Lower lobe of right lung (tissue), 2 donors: ENCODE measurements around the gene FZR1. TPM values are rescaled to one million over a fixed set of nuclear protein-coding genes. Genes with fewer than 3 reads are reported as not detected.

Experiments used
- ATAC-seq, 2 donors: fragments of 200-7000 bp; cut with Tn5 transposase; one replicate each; pipeline ENCODE4 v1.9.1; 2020 to 2022; ENCODE audit warnings: mild to moderate bottlenecking in 2 of 2, moderate library complexity in 2 of 2
- DNase-seq: peaks from one replicate; pipeline ENCODE4 v3.0.0-alpha.2; 2020
- H3K27ac ChIP-seq: fragments of 200-600 bp; one replicate; pipeline ENCODE4 v1.8.0; 2022
- H3K27me3 ChIP-seq: fragments of 200-600 bp; one replicate; pipeline ENCODE4 v1.8.0; 2022; ENCODE audit warnings: low read depth
- H3K36me3 ChIP-seq: fragments of 200-600 bp; one replicate; pipeline ENCODE4 v1.8.0; 2022; ENCODE audit warnings: mild to moderate bottlenecking
- H3K4me1 ChIP-seq: fragments of 200-600 bp; one replicate; pipeline ENCODE4 v1.8.0; 2022
- H3K4me3 ChIP-seq: fragments of 200-600 bp; one replicate; pipeline ENCODE4 v1.8.0; 2022; ENCODE audit warnings: mild to moderate bottlenecking
- H3K9me3 ChIP-seq: fragments of 200-600 bp; one replicate; pipeline ENCODE4 v1.8.0; 2022
- intact Hi-C: fragments of 100-400 bp; cut with DNase I; formaldehyde crosslinking; loops from one replicate; pipeline ENCODE4 v1.11.0; 2022
- total RNA-seq: library from RNA; stranded (reverse); fragmentation: NEBNext Ultra II Directional; extraction: Animal tissue kit (Norgen Biotek cat#: 25700); gene quantifications from one replicate; pipeline ENCODE4 v1.2.1, GENCODE V29; 2021
- TF ChIP-seq, protein P1 (sequence below): fragments of 200-600 bp; IDR thresholded peaks from one replicate; pipeline ENCODE4 v1.8.0; 2022; ENCODE audit warnings: antibody characterized with exemption, mild to moderate bottlenecking
- donor health status: DM: no; HTN: yes; CAD: no; lungs with severe emphysema.

Gene FZR1
- total RNA-seq, 1 donor from 2014 or later, result 34.1 TPM

DNA sequence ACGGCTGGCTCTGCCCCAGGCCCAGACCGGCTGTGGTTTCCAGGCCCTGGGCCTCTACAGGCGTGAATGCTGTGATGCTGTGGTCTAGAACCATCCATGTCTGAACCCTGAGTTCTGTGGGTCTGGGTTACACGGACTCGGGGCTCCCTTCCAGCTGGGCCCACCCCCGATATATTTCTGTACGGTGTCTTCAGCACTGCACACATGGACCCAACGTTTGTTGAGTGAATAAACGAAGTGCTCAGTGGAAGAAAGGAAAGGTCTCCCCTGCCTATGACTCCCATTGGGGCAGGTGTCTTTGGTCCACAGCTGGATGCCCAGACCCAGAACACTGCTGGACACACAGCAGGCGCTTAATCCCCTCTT lies 39.5 kb downstream of the FZR1 start:
- no peaks in the 10 kb centered on the region for H3K4me1 ChIP-seq
- DNase-seq (no peak), ATAC-seq (no peak)
- intact Hi-C loops, result no loop called here
- TF ChIP-seq, protein P1, sequence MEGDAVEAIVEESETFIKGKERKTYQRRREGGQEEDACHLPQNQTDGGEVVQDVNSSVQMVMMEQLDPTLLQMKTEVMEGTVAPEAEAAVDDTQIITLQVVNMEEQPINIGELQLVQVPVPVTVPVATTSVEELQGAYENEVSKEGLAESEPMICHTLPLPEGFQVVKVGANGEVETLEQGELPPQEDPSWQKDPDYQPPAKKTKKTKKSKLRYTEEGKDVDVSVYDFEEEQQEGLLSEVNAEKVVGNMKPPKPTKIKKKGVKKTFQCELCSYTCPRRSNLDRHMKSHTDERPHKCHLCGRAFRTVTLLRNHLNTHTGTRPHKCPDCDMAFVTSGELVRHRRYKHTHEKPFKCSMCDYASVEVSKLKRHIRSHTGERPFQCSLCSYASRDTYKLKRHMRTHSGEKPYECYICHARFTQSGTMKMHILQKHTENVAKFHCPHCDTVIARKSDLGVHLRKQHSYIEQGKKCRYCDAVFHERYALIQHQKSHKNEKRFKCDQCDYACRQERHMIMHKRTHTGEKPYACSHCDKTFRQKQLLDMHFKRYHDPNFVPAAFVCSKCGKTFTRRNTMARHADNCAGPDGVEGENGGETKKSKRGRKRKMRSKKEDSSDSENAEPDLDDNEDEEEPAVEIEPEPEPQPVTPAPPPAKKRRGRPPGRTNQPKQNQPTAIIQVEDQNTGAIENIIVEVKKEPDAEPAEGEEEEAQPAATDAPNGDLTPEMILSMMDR, result no peak
- no peaks in the 10 kb centered on the region for H3K9me3 ChIP-seq
- H3K36me3 ChIP-seq, result peaks cover 51% of the 10 kb centered on the region
- H3K4me3 ChIP-seq, result no peak overlapping the region
- H3K27me3 ChIP-seq, result no peaks in the 10 kb centered on the region
- H3K27ac ChIP-seq, result no peak overlapping the region

- Histone ChIP-seq H3K9me3 (no peaks in the 10 kb centered on the region), H3K36me3 (peaks cover 51% of the 10 kb centered on the region), H3K4me3 (no peak overlapping the region), H3K27ac (no peak overlapping the region), H3K27me3 (no peaks in the 10 kb centered on the region), H3K4me1 (no peaks in the 10 kb centered on the region)
- ATAC-seq (no peak), DNase-seq (no peak)
- TF ChIP-seq, protein P1, result no peak
- intact Hi-C loops, result no loop called here
Measured at GRCh38 chr19:3546119-3546518, 40.0 kb downstream of the FZR1 start.

- ATAC-seq (no peak), DNase-seq (peak; percentile 48)
- TF ChIP-seq, protein P1, result peak; percentile 55
- H3K27ac ChIP-seq, result no peak overlapping the region
- peaks cover 1% of the 10 kb centered on the region for H3K4me1 ChIP-seq
- intact Hi-C loops, result no loop called here
- no peak overlapping the region for H3K4me3 ChIP-seq
- H3K36me3 ChIP-seq, result peaks cover 51% of the 10 kb centered on the region
- H3K9me3 ChIP-seq, result no peaks in the 10 kb centered on the region
- no peaks in the 10 kb centered on the region for H3K27me3 ChIP-seq
Measured at GRCh38 chr19:3547301-3547731, 41.2 kb downstream of the FZR1 start.

DNA sequence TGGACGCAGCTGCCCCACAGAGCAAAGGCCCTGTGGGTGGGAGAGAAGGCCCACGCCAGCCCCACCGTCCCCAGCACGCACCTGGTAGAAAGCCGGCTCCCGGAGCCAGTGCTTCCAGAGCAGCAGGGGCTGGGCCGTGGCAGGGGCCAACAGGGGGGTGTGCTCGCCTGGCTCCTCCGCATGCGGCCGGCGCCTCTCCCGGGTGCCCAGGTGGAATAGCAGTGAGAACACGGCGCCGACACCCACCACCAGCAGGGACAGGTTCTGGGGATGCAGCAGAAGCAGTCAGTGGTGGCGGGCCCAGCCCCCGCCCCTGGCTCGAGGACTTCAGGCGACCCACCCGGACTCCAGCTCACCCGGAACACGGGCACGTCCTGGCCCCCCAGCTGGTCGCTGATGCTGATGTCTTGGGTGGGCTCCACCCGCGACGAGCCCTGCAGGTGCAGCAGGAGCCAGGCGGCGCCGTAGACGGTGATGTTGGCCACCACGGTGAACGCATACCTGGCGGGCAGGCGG lies 41.7 kb downstream of the FZR1 start:
- H3K27ac ChIP-seq, result no peak overlapping the region
- intact Hi-C loops, result no loop called here
- DNase-seq (peak; percentile 50), ATAC-seq (no peak)
- H3K27me3 ChIP-seq, result no peaks in the 10 kb centered on the region
- H3K36me3 ChIP-seq, result peaks cover 51% of the 10 kb centered on the region
- TF ChIP-seq, protein P1, result no peak
- no peak overlapping the region for H3K4me3 ChIP-seq
- H3K9me3 ChIP-seq, result no peaks in the 10 kb centered on the region
- H3K4me1 ChIP-seq, result peaks cover 6% of the 10 kb centered on the region

DNA sequence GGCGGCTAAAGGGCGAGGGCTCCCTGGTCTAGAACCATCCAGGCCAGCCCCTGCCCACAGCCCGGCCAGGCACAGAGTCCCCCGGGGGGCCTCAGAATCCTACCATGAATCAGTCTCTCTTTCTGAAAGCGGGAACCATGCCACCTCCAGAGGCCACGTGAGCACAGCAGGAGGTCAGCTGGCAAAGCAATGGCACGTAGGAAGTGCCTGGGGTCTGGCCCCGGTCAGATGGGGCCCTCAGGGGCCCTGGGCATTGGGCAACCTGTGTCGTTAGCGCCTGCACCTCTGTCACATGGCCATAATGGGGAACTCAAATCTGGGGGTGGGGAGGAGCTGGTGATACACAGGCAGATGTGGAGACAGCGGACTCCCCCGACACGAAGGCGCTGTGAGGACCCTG lies 42.5 kb downstream of the FZR1 start:
- ATAC-seq (peak in 1 of 2 donors; percentile 5), DNase-seq (peak; percentile 79)
- TF ChIP-seq, protein P1, result no peak
- no peak overlapping the region for H3K27ac ChIP-seq
- H3K4me3 ChIP-seq, result no peak overlapping the region
- no peaks in the 10 kb centered on the region for H3K27me3 ChIP-seq
- peaks cover 12% of the 10 kb centered on the region for H3K4me1 ChIP-seq
- H3K9me3 ChIP-seq, result no peaks in the 10 kb centered on the region
- peaks cover 45% of the 10 kb centered on the region for H3K36me3 ChIP-seq
- intact Hi-C loops, result no loop called here

- H3K4me3 ChIP-seq, result no peak overlapping the region
- intact Hi-C loops, result no loop called here
- no peak for DNase-seq
- H3K27ac ChIP-seq, result no peak overlapping the region
- TF ChIP-seq, protein P1, result no peak
- peaks cover 24% of the 10 kb centered on the region for H3K4me1 ChIP-seq
- H3K9me3 ChIP-seq, result no peaks in the 10 kb centered on the region
- H3K27me3 ChIP-seq, result no peaks in the 10 kb centered on the region
- no peak for ATAC-seq
- peaks cover 35% of the 10 kb centered on the region for H3K36me3 ChIP-seq
Measured at GRCh38 chr19:3549816-3550215, 43.7 kb downstream of the FZR1 start.
